H1 (cell line): Measurements from ENCODE around the gene CTNNA3. TPM values are rescaled to one million over a fixed set of nuclear protein-coding genes. Genes with fewer than 3 reads are reported as not detected.
"Not testable (repeated sequence)": the region's sequence is repeated elsewhere in the genome, so short reads cannot be mapped to it uniquely, and the experiment has no call there.

Experiments used
- CTCF ChIA-PET: fragments of 300-600 bp; sonication (Branson Sonifier 250); formaldehyde crosslinking; loops from one replicate; lab custom pipeline; 2021; ENCODE audit not compliant: partially characterized antibody; lab: Charles Lee
- POLR2A ChIA-PET: fragments of 300-600 bp; sonication (Branson Sonifier 250); formaldehyde crosslinking; loops from one replicate; lab custom pipeline; 2021; ENCODE audit warnings: inconsistent platforms; ENCODE audit not compliant: partially characterized antibody; lab: Charles Lee
- DNase-seq, 2 experiments: peaks; one replicate each; pipeline versions ENCODE4 v3.0.0 to v3.0.0-alpha.2; 2010 to 2022; ENCODE audit warnings: low spot score in 2 of 2, low read depth in 1 of 2, mixed read lengths in 1 of 2
- FAIRE-seq: peaks from 2 replicates; lab custom pipeline; 2011; peaks lifted over from hg19 to GRCh38; lab: Jason Lieb, UNC
- H2AFZ ChIP-seq: 2 replicates; pipeline ENCODE4 v1.8.1; 2012; ENCODE audit warnings: low read length, inconsistent platforms
- H2AK5ac ChIP-seq: 2 replicates; pipeline ENCODE4 v1.6.1; 2013; ENCODE audit warnings: low read depth, low read length
- H2BK120ac ChIP-seq: replicated peaks from 2 replicates; pipeline ENCODE3; 2013; ENCODE audit warnings: low read depth, low read length, inconsistent platforms
- H2BK12ac ChIP-seq: 2 replicates; pipeline ENCODE4 v1.6.1; 2013; ENCODE audit warnings: low read depth, low read length
- H2BK15ac ChIP-seq: 2 replicates; pipeline ENCODE4 v1.6.1; 2013; ENCODE audit warnings: low read length
- H2BK20ac ChIP-seq: 2 replicates; pipeline ENCODE4 v1.6.1; 2013; ENCODE audit warnings: low read length
- H2BK5ac ChIP-seq: 2 replicates; pipeline ENCODE4 v1.6.1; 2013; ENCODE audit warnings: low read depth, low read length
- H3K14ac ChIP-seq: 2 replicates; pipeline ENCODE4 v1.6.1; 2013; ENCODE audit warnings: inconsistent platforms; ENCODE audit not compliant: insufficient read length
- H3K18ac ChIP-seq: 2 replicates; pipeline ENCODE4 v1.6.1; 2013; ENCODE audit warnings: low read length; ENCODE audit errors: extremely low read depth
- H3K23ac ChIP-seq: 2 replicates; pipeline ENCODE4 v1.6.1; 2013; ENCODE audit warnings: inconsistent platforms; ENCODE audit not compliant: insufficient read length
- H3K23me2 ChIP-seq: 2 replicates; pipeline ENCODE4 v1.6.1; 2013; ENCODE audit warnings: low read depth, low read length
- H3K27ac ChIP-seq: 2 replicates; pipeline ENCODE4 v1.6.1; 2011; ENCODE audit warnings: low read depth, low read length, inconsistent platforms
- H3K27me3 ChIP-seq, 4 experiments: replicated peaks in 1 of 4; 1 replicate in 1 of 4; 2 replicates in 3 of 4; pipeline versions ENCODE4 v1.6.1 to v1.8.1; 2011 to 2013; ENCODE audit warnings: low read length in 3 of 4, mild to moderate bottlenecking in 3 of 4, inconsistent platforms in 2 of 4, mixed read lengths in 2 of 4, moderate library complexity in 1 of 4; ENCODE audit not compliant: control insufficient read depth in 3 of 4, insufficient read depth in 3 of 4; ENCODE audit errors: extremely low read depth in 1 of 4
- H3K36me3 ChIP-seq, 4 experiments: 2 replicates each; pipeline versions ENCODE4 v1.6.1 to v1.8.1; 2011 to 2013; ENCODE audit warnings: mild to moderate bottlenecking in 4 of 4, low read length in 3 of 4, moderate library complexity in 2 of 4, control low read depth in 1 of 4, inconsistent platforms in 1 of 4; ENCODE audit not compliant: insufficient read depth in 4 of 4, control insufficient read depth in 2 of 4
- H3K4ac ChIP-seq: replicated peaks from 2 replicates; pipeline ENCODE3; 2013; ENCODE audit warnings: low read length, low read depth, mixed read lengths, inconsistent platforms; ENCODE audit not compliant: insufficient read length
- H3K4me1 ChIP-seq, 4 experiments: replicated peaks in 1 of 4; 1 replicate in 1 of 4; 2 replicates in 3 of 4; pipeline versions ENCODE4 v1.6.1 to v1.8.1; 2011 to 2013; ENCODE audit warnings: low read length in 3 of 4, inconsistent platforms in 2 of 4, mixed read lengths in 1 of 4; ENCODE audit not compliant: insufficient read depth in 4 of 4, control insufficient read depth in 3 of 4
- H3K4me2 ChIP-seq, 2 experiments: 2 replicates each; pipeline versions ENCODE4 v1.6.1 to v1.8.1; 2011 to 2013; ENCODE audit warnings: low read depth in 2 of 2, low read length in 2 of 2, control low read depth in 1 of 2, inconsistent platforms in 1 of 2, mild to moderate bottlenecking in 1 of 2; ENCODE audit not compliant: insufficient read depth in 1 of 2
- H3K4me3 ChIP-seq, 4 experiments: fragments of 200-600, 300-600 bp in 1 of 4; sonication (generic), shearing (Covaris generic), sonication (Bioruptor Twin) in 1 of 4; 2 replicates each; pipeline versions ENCODE4 v1.5.1 to v1.8.1; 2011 to 2016; ENCODE audit warnings: low read length in 4 of 4, low read depth in 3 of 4, control low read depth in 2 of 4, inconsistent platforms in 2 of 4, mild to moderate bottlenecking in 2 of 4, mixed read lengths in 1 of 4, moderate library complexity in 1 of 4; ENCODE audit not compliant: insufficient read depth in 2 of 4; ENCODE audit errors: extremely low read depth in 1 of 4
- H3K56ac ChIP-seq: replicated peaks from 2 replicates; pipeline ENCODE3; 2013; ENCODE audit warnings: low read depth, mild to moderate bottlenecking, mixed read lengths, low read length, inconsistent platforms; ENCODE audit not compliant: insufficient read length
- H3K79me1 ChIP-seq: 2 replicates; pipeline ENCODE4 v1.6.1; 2013; ENCODE audit warnings: low read depth, low read length, control low read depth
- H3K79me2 ChIP-seq, 2 experiments: 2 replicates each; pipeline versions ENCODE4 v1.6.1 to v1.8.1; 2012 to 2013; ENCODE audit warnings: low read length in 2 of 2, mild to moderate bottlenecking in 2 of 2, inconsistent platforms in 1 of 2; ENCODE audit not compliant: insufficient read depth in 2 of 2, control insufficient read depth in 1 of 2
- H3K9ac ChIP-seq, 4 experiments: replicated peaks in 1 of 4; 1 replicate in 1 of 4; 2 replicates in 3 of 4; pipeline versions ENCODE4 v1.6.1 to v1.8.1; 2011 to 2013; ENCODE audit warnings: low read depth in 3 of 4, low read length in 3 of 4, control low read depth in 2 of 4, mild to moderate bottlenecking in 2 of 4, moderate library complexity in 2 of 4, inconsistent platforms in 1 of 4; ENCODE audit errors: extremely low read depth in 1 of 4
- H3K9me3 ChIP-seq, 2 experiments: 2 replicates each; pipeline versions ENCODE4 v1.6.1 to v1.8.1; 2012 to 2013; ENCODE audit warnings: mild to moderate bottlenecking in 2 of 2, moderate library complexity in 2 of 2, control low read depth in 1 of 2, inconsistent platforms in 1 of 2, low read depth in 1 of 2, low read length in 1 of 2, mixed read lengths in 1 of 2; ENCODE audit not compliant: insufficient read depth in 2 of 2
- H4K20me1 ChIP-seq, 2 experiments: replicated peaks in 1 of 2; 2 replicates each; pipeline versions ENCODE3 to v1.8.1; 2011 to 2013; ENCODE audit warnings: inconsistent platforms in 2 of 2, low read length in 2 of 2, mild to moderate bottlenecking in 1 of 2; ENCODE audit not compliant: insufficient read depth in 2 of 2, control insufficient read depth in 1 of 2
- H4K5ac ChIP-seq: 2 replicates; pipeline ENCODE4 v1.6.1; 2013; ENCODE audit warnings: low read length, low read depth, mixed read lengths, inconsistent platforms; ENCODE audit not compliant: insufficient read length
- H4K8ac ChIP-seq: 2 replicates; pipeline ENCODE4 v1.8.0; 2013; ENCODE audit warnings: mild to moderate bottlenecking, moderate library complexity, low read length, inconsistent platforms; ENCODE audit not compliant: insufficient read depth; ENCODE audit errors: extremely low read depth
- H4K91ac ChIP-seq: replicated peaks from 2 replicates; pipeline ENCODE3; 2013; ENCODE audit warnings: low read length, mixed read lengths, inconsistent platforms; ENCODE audit not compliant: insufficient read length
- E2F6 ChIP-seq: IDR thresholded peaks from 2 replicates; pipeline ENCODE4 v1.6.1; 2012; ENCODE audit warnings: inconsistent platforms
- TEAD4 ChIP-seq: IDR thresholded peaks from 2 replicates; pipeline ENCODE4 v1.6.1; 2012; ENCODE audit warnings: low read depth, low read length, inconsistent platforms, mixed read lengths
- WGBS, 2 experiments: shearing (Covaris generic) in 1 of 2; methylation state at CpG; one replicate each; pipeline versions ENCODE4 v1.1.6 to v1.1.7; 2013 to 2015; ENCODE audit warnings: low lambda C conversion rate in 2 of 2, mixed read lengths in 2 of 2, inconsistent platforms in 1 of 2, low coverage in 1 of 2, missing lambda C conversion rate in 1 of 2; ENCODE audit not compliant: insufficient replicate concordance in 2 of 2, insufficient coverage in 1 of 2, insufficient read length in 1 of 2; ENCODE audit errors: extremely low coverage in 1 of 2, missing lambda C conversion rate in 1 of 2; 5-methylcytosine and 5-hydroxymethylcytosine counted together
- polyA plus RNA-seq, 7 experiments: library from polyadenylated mRNA; depleted of rRNA in 3 of 7; stranded (reverse) in 5 of 7; unstranded in 2 of 7; fragments of >200 nt in 5 of 7; fragments of 200-250 nt in 2 of 7; gene quantifications; 1 replicate in 5 of 7; 2 replicates in 1 of 7; 4 replicates in 1 of 7; pipeline versions ENCODE4 v1.2.1 to v1.2.3, GENCODE V29; 2011 to 2013; ENCODE audit warnings: missing spikeins in 2 of 7, mixed read lengths in 2 of 7
- total RNA-seq: library from RNA; stranded (reverse); fragmentation: NEBNext Ultra II Directional; extraction: Animal tissue kit (Norgen Biotek cat#: 25700); gene quantifications from 2 replicates; pipeline ENCODE4 v1.2.1, GENCODE V29; 2021

Gene CTNNA3
- total and polyA plus RNA-seq, 2 of the 8 experiments (the other 6 are each of a cell fraction or from before 2014, with no cell fraction given) = 1.3 to 1.5 TPM

GRCh38 chr10:67722113-67722512 is 26.1 kb upstream of the CTNNA3 start (continued):
- TF ChIP-seq TEAD4 (no peak), E2F6 (no peak)

- H3K4me3 ChIP-seq, H3K23ac ChIP-seq, DNase-seq, H4K5ac ChIP-seq, H3K4me1 ChIP-seq, H2BK15ac ChIP-seq, H4K8ac ChIP-seq, H3K18ac ChIP-seq, H3K23me2 ChIP-seq, H3K4ac ChIP-seq, H2AFZ ChIP-seq, H3K36me3 ChIP-seq, POLR2A ChIA-PET, H3K14ac ChIP-seq, H4K20me1 ChIP-seq, H2BK12ac ChIP-seq, H2BK120ac ChIP-seq, H3K27me3 ChIP-seq, H2AK5ac ChIP-seq, H3K79me2 ChIP-seq, H4K91ac ChIP-seq, H3K56ac ChIP-seq, H3K4me2 ChIP-seq, FAIRE-seq, H2BK5ac ChIP-seq, H3K9ac ChIP-seq, H3K79me1 ChIP-seq, H3K27ac ChIP-seq, H3K9me3 ChIP-seq, H2BK20ac ChIP-seq: not testable (repeated sequence)
- CTCF ChIA-PET = interaction anchor here (1.4 kb wide), 1 partner anchor 19 kb away, joined by 4 read pairs; no protein-coding TSS in a partner anchor
- 96% methylated on average over 4 of the region's 4 CpGs; no CpG with 5 or more reads in 1 of the 2 experiments for WGBS, 2 experiments
Observed at GRCh38 chr10:67716455-67716854, 20.5 kb upstream of the CTNNA3 start.
